Muscle of back (tissue), 13 donors: ENCODE results near the gene TSPYL1. TPM values are rescaled to one million over a fixed set of nuclear protein-coding genes. Genes with fewer than 3 reads are reported as not detected.
"Not testable (repeated sequence)": the region's sequence is repeated elsewhere in the genome, so short reads cannot be mapped to it uniquely, and the experiment has no call there.

Experiments
- DNase-seq, 3 donors: peaks; one replicate each; pipeline versions ENCODE4 v3.0.0 to v3.0.0-alpha.2; 2013
- long read RNA-seq, 9 donors: transcript quantifications; one replicate each; lab custom pipeline, GENCODE V29; 2026
- polyA plus RNA-seq, 10 donors: library from polyadenylated mRNA; unstranded; fragments of 120-200 nt; gene quantifications; one replicate each; pipeline ENCODE4 v1.2.1, GENCODE V29; 2013; ENCODE audit not compliant: insufficient read length in 10 of 10

The TSPYL1 gene
- polyA plus RNA-seq: 10 to 100 TPM; 40.6 to 66.9 (median 52.0) TPM
- long read RNA-seq, donor 1, transcript TSPYL1-201 (1 exons, 3,326 nt): major isoform, 86 of 86 reads
- long read RNA-seq, donor 1, partial matches to known transcripts: 0 of 86 reads
- long read RNA-seq, donor 1, other reads (novel, unspliced or antisense): 0 of 86 reads
- long read RNA-seq, donor 2, transcript TSPYL1-201 (1 exons, 3,326 nt): major isoform, 27 of 27 reads
- long read RNA-seq, donor 2, partial matches to known transcripts: 0 of 27 reads
- long read RNA-seq, donor 2, other reads (novel, unspliced or antisense): 0 of 27 reads
- long read RNA-seq, donor 3, partial matches to known transcripts: 0 of 2 reads
- long read RNA-seq, donor 3, other reads (novel, unspliced or antisense): 0 of 2 reads
- long read RNA-seq, donor 4, transcript TSPYL1-201 (1 exons, 3,326 nt): major isoform, 72 of 72 reads
- long read RNA-seq, donor 4, partial matches to known transcripts: 0 of 72 reads
- long read RNA-seq, donor 4, other reads (novel, unspliced or antisense): 0 of 72 reads
- long read RNA-seq, donor 5, transcript TSPYL1-201 (1 exons, 3,326 nt): major isoform, 43 of 43 reads
- long read RNA-seq, donor 5, partial matches to known transcripts: 0 of 43 reads
- long read RNA-seq, donor 5, other reads (novel, unspliced or antisense): 0 of 43 reads
- long read RNA-seq, donor 6, transcript TSPYL1-201 (1 exons, 3,326 nt): major isoform, 100 of 100 reads
- long read RNA-seq, donor 6, partial matches to known transcripts: 0 of 100 reads
- long read RNA-seq, donor 6, other reads (novel, unspliced or antisense): 0 of 100 reads
- long read RNA-seq, donor 7, transcript TSPYL1-201 (1 exons, 3,326 nt): major isoform, 32 of 32 reads
- long read RNA-seq, donor 7, partial matches to known transcripts: 0 of 32 reads
- long read RNA-seq, donor 7, other reads (novel, unspliced or antisense): 0 of 32 reads
- long read RNA-seq, donor 8, transcript TSPYL1-201 (1 exons, 3,326 nt): major isoform, 51 of 51 reads
- long read RNA-seq, donor 8, partial matches to known transcripts: 0 of 51 reads
- long read RNA-seq, donor 8, other reads (novel, unspliced or antisense): 0 of 51 reads
- long read RNA-seq, donor 9, transcript TSPYL1-201 (1 exons, 3,326 nt): major isoform, 9 of 9 reads
- long read RNA-seq, donor 9, partial matches to known transcripts: 0 of 9 reads
- long read RNA-seq, donor 9, other reads (novel, unspliced or antisense): 0 of 9 reads

- peak; percentile 97 to 99 (median 97) for DNase-seq
Observed at GRCh38 chr6:116279232-116280160, at the start of gene TSPYL1. TSPYL1 (minus strand) TSS chr6:116279930; CDS start chr6:116279830, 100 bp downstream.

GRCh38 chr6:116329156-116329555, 49.4 kb upstream of the TSPYL1 start:
- no peak for DNase-seq

GRCh38 chr6:116328528-116328903, 48.8 kb upstream of the TSPYL1 start:
- DNase-seq: peak in 1 of 3 donors; percentile 11

GRCh38 chr6:116327803-116328527, 48.2 kb upstream of the TSPYL1 start:
- DNase-seq: no peak

- peak in 2 of 3 donors; percentile 2 to 30 for DNase-seq
Observed at GRCh38 chr6:116326996-116327395, 47.3 kb upstream of the TSPYL1 start.

- peak in 2 of 3 donors; percentile 12 to 43 for DNase-seq
Observed at GRCh38 chr6:116326181-116326671, 46.5 kb upstream of the TSPYL1 start.

- DNase-seq: not testable (repeated sequence)
Observed at GRCh38 chr6:116325634-116326132, 46.0 kb upstream of the TSPYL1 start.

GRCh38 chr6:116323863-116324262, 44.1 kb upstream of the TSPYL1 start:
- no peak for DNase-seq

GRCh38 chr6:116321933-116322332, 42.2 kb upstream of the TSPYL1 start:
- DNase-seq: not testable (repeated sequence)

GRCh38 chr6:116316772-116317467, 37.2 kb upstream of the TSPYL1 start:
- DNase-seq: peak in 1 of 3 donors; percentile 20

GRCh38 chr6:116314878-116315277, 35.1 kb upstream of the TSPYL1 start:
- no peak for DNase-seq

GRCh38 chr6:116314218-116314617, 34.5 kb upstream of the TSPYL1 start:
- DNase-seq: no peak

- DNase-seq: peak in 1 of 3 donors; percentile 36
Observed at GRCh38 chr6:116313101-116313776, 33.5 kb upstream of the TSPYL1 start.

GRCh38 chr6:116309657-116310056, 29.9 kb upstream of the TSPYL1 start:
- no peak for DNase-seq

- no peak for DNase-seq
Observed at GRCh38 chr6:116309001-116309400, 29.3 kb upstream of the TSPYL1 start.

- DNase-seq: no peak
Observed at GRCh38 chr6:116307633-116308032, 27.9 kb upstream of the TSPYL1 start.

GRCh38 chr6:116307001-116307400, 27.3 kb upstream of the TSPYL1 start:
- no peak for DNase-seq

GRCh38 chr6:116304538-116305097, 24.9 kb upstream of the TSPYL1 start:
- DNase-seq: no peak
